ENCODE data around the gene AZIN2.

DNA sequence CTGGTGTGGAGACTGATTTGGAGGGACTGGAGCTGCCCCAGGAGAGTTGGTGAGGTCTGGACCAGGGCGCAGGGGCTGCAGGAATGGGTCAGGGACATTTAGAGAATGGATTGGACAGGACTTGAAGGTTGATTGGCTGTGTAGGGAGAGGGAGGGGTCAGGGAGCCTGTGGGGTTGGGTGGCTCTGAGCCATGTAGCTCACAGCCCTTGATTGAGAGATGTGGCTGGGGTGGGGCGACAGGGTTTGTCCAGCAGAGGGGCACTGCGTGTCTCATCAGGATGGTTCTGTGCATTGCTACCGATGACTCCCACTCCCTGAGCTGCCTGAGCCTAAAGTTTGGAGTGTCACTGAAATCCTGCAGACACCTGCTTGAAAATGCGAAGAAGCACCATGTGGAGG is 12.1 kb downstream of the AZIN2 start:
- TF ChIP-seq, protein P1, sequence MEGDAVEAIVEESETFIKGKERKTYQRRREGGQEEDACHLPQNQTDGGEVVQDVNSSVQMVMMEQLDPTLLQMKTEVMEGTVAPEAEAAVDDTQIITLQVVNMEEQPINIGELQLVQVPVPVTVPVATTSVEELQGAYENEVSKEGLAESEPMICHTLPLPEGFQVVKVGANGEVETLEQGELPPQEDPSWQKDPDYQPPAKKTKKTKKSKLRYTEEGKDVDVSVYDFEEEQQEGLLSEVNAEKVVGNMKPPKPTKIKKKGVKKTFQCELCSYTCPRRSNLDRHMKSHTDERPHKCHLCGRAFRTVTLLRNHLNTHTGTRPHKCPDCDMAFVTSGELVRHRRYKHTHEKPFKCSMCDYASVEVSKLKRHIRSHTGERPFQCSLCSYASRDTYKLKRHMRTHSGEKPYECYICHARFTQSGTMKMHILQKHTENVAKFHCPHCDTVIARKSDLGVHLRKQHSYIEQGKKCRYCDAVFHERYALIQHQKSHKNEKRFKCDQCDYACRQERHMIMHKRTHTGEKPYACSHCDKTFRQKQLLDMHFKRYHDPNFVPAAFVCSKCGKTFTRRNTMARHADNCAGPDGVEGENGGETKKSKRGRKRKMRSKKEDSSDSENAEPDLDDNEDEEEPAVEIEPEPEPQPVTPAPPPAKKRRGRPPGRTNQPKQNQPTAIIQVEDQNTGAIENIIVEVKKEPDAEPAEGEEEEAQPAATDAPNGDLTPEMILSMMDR (IDR thresholded peaks at IDR 0.05): no peak
- TF ChIP-seq EP300 (IDR thresholded peaks at IDR 0.05) (no peak), POLR2A (IDR thresholded peaks at IDR 0.05; ENCODE audit: low read depth) (no peak)

Measured in esophagus muscularis mucosa (tissue), 4 donors.